HepG2 (cell line): Measurements from ENCODE around the gene TMEM238. TPM values are rescaled to one million over a fixed set of nuclear protein-coding genes. Genes with fewer than 3 reads are reported as not detected.

Experiments used
- BRCA1 ChIP-seq: sonication (generic); formaldehyde crosslinking; IDR thresholded peaks from 2 replicates; pipeline ENCODE4 v1.4.0; 2020; ENCODE audit warnings: missing genetic modification reagents
- CBX1 ChIP-seq: IDR thresholded peaks from one replicate; pipeline ENCODE4 v1.6.1; 2016; ENCODE audit warnings: antibody characterized with exemption, low read depth
- CEBPG ChIP-seq: IDR thresholded peaks from 2 replicates; pipeline ENCODE4 v1.6.1; 2016
- ELF3 ChIP-seq: IDR thresholded peaks from 2 replicates; pipeline ENCODE4 v1.6.1; 2016; ENCODE audit warnings: missing genetic modification reagents, missing compliant biosample characterization
- ETV5 ChIP-seq: IDR thresholded peaks from 2 replicates; pipeline ENCODE4 v1.6.1; 2018; ENCODE audit warnings: missing biosample characterization, missing genetic modification reagents, inconsistent platforms, borderline replicate concordance
- KDM6A ChIP-seq: IDR thresholded peaks from 2 replicates; pipeline ENCODE4 v1.6.1; 2016; ENCODE audit warnings: low read depth
- MED8 ChIP-seq: sonication (generic); formaldehyde crosslinking; IDR thresholded peaks from 2 replicates; pipeline ENCODE4 v1.8.1; 2023; ENCODE audit warnings: mild to moderate bottlenecking, missing genetic modification reagents; ENCODE audit not compliant: insufficient replicate concordance
- RELA ChIP-seq: sonication (generic); formaldehyde crosslinking; IDR thresholded peaks from 2 replicates; pipeline ENCODE4 v1.4.0; 2020; ENCODE audit warnings: missing genetic modification reagents
- SIX1 ChIP-seq: sonication (generic); formaldehyde crosslinking; IDR thresholded peaks from 2 replicates; pipeline ENCODE4 v1.4.0; 2020; ENCODE audit warnings: missing genetic modification reagents, borderline replicate concordance
- SMARCC2 ChIP-seq: fragments of 450-650 bp; IDR thresholded peaks from 2 replicates; pipeline ENCODE4 v1.6.1; 2017; ENCODE audit warnings: antibody characterized with exemption, mild to moderate bottlenecking
- ZFP36 ChIP-seq: fragments of 150-350 bp; IDR thresholded peaks from 2 replicates; pipeline ENCODE4 v1.6.1; 2018; ENCODE audit warnings: borderline replicate concordance, low read length, low read depth; ENCODE audit not compliant: partially characterized antibody
- ZFP36L1 ChIP-seq: sonication (generic); formaldehyde crosslinking; IDR thresholded peaks from 2 replicates; pipeline ENCODE4 v1.8.0; 2022; ENCODE audit warnings: mild to moderate bottlenecking, missing genetic modification reagents, moderate library complexity
- ZFP36L2 ChIP-seq: sonication (generic); formaldehyde crosslinking; IDR thresholded peaks from 2 replicates; pipeline ENCODE4 v1.4.0; 2020; ENCODE audit warnings: missing genetic modification reagents
- ZNF24 ChIP-seq: fragments of 450-650 bp; IDR thresholded peaks from 2 replicates; pipeline ENCODE4 v1.6.1; 2017; ENCODE audit warnings: antibody characterized with exemption, mild to moderate bottlenecking
- ZNF326 ChIP-seq: sonication (generic); formaldehyde crosslinking; IDR thresholded peaks from 2 replicates; pipeline ENCODE4 v1.4.0; 2020; ENCODE audit warnings: missing genetic modification reagents, borderline replicate concordance
- ZNF616 ChIP-seq: sonication (generic); formaldehyde crosslinking; IDR thresholded peaks from 2 replicates; pipeline ENCODE4 v1.5.0; 2020; ENCODE audit warnings: low read depth, mild to moderate bottlenecking, missing genetic modification reagents
- polyA plus RNA-seq, 8 experiments: library from polyadenylated mRNA; depleted of rRNA in 3 of 8; stranded (reverse) in 7 of 8; unstranded in 1 of 8; fragments of >200 nt; fragmentation: Illumina TruSeq in 4 of 8; extraction: Trizol in 4 of 8; gene quantifications; 2 replicates each; pipeline versions ENCODE4 v1.2.1 to v1.2.3, GENCODE V29; 2011 to 2016; ENCODE audit warnings: low read depth in 4 of 8, missing spikeins in 1 of 8, mixed read lengths in 1 of 8; ENCODE audit not compliant: insufficient read depth in 1 of 8
- total RNA-seq, 5 experiments: library from RNA; depleted of rRNA; stranded (reverse); fragments of >200 nt; fragmentation: Illumina TruSeq; extraction: Trizol; gene quantifications; 2 replicates each; pipeline ENCODE4 v1.2.3, GENCODE V29; 2016; ENCODE audit warnings: low read depth in 1 of 5
- TF ChIP-seq, protein P1 (sequence below): sonication (generic); formaldehyde crosslinking; IDR thresholded peaks from 2 replicates; pipeline ENCODE4 v1.8.0; 2023; ENCODE audit warnings: mild to moderate bottlenecking, missing genetic modification reagents
- TF ChIP-seq, protein P2 (sequence below): sonication (generic); formaldehyde crosslinking; IDR thresholded peaks from 2 replicates; pipeline ENCODE4 v1.5.0; 2020; ENCODE audit warnings: missing genetic modification reagents, mild to moderate bottlenecking, borderline replicate concordance
- TF ChIP-seq, protein P3 (sequence below): sonication (generic); formaldehyde crosslinking; IDR thresholded peaks from 2 replicates; pipeline ENCODE4 v1.4.0; 2020; ENCODE audit warnings: mild to moderate bottlenecking, low read depth, missing genetic modification reagents
- TF ChIP-seq, protein P4 (sequence below): sonication (generic); formaldehyde crosslinking; IDR thresholded peaks from 2 replicates; pipeline ENCODE4 v1.4.0; 2020; ENCODE audit warnings: missing genetic modification reagents
- TF ChIP-seq, protein P5 (sequence below): fragments of 450-650 bp; IDR thresholded peaks from 2 replicates; pipeline ENCODE4 v1.6.1; 2017
- TF ChIP-seq, protein P6 (sequence below): sonication (generic); formaldehyde crosslinking; IDR thresholded peaks from 2 replicates; pipeline ENCODE4 v1.5.0; 2020; ENCODE audit warnings: missing genetic modification reagents, mild to moderate bottlenecking, borderline replicate concordance

The TMEM238 gene
- total and polyA plus RNA-seq, 2 of the 13 experiments (the other 11 are each of a cell fraction or from before 2014, with no cell fraction given) = not detected

DNA sequence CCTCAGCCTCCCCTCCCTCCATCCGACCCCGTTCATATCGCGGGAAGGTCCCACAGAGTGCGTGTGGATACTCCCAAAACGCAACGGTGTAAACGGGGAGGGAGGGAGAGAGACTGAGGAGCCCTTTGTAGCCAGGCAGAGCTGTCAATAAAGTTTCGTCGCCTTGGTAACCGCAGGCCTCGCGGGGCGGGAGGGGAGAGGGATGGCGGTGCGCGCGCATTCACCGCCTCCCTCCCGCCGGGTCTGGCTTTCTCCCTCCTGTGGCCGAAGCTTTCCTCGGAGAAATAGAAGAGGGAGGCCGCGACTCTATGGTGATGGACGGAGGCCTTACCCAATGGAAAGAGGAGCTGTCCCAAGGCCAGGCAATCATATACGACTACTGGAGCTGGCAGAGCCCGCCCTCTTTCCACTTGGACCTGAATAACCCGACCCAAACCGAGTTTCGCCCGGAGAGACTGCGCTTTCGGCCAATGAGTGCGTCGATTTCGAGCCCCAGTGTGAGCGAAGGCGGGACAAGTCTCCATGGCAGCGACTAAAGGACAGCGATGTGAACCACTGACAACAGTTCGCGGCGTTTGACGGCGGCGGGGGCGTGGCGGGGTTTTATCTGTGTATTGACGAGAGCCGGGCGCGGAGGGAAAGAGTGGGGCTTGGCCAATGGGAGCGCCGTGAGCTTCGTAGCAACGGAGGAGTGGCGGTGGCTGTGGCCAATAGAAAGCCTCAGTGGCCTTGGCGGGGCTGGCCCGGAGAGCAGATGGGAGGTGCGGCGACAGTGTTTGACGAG, 44.8 kb downstream of the TMEM238 start, which contains the start of gene KMT5C (continued):
- TF ChIP-seq CEBPG (CRISPR knock-in tag) (no peak), ZNF616 (CRISPR knock-in tag) (no peak), ETV5 (CRISPR knock-in tag) (no peak), CBX1 (peak; percentile 29), ZFP36L1 (CRISPR knock-in tag) (no peak), ELF3 (CRISPR knock-in tag) (0 out of 2 replicates have a peak, but pooled peaks have one; percentile 13), ZFP36L2 (no peak), BRCA1 (CRISPR knock-in tag) (no peak), SIX1 (CRISPR knock-in tag) (no peak), ZNF326 (CRISPR knock-in tag) (no peak), ZFP36 (no peak), MED8 (no peak), KDM6A (CRISPR knock-in tag) (no peak), SMARCC2 (no peak), RELA (CRISPR knock-in tag) (no peak), ZNF24 (no peak)
- TF ChIP-seq, protein P1, sequence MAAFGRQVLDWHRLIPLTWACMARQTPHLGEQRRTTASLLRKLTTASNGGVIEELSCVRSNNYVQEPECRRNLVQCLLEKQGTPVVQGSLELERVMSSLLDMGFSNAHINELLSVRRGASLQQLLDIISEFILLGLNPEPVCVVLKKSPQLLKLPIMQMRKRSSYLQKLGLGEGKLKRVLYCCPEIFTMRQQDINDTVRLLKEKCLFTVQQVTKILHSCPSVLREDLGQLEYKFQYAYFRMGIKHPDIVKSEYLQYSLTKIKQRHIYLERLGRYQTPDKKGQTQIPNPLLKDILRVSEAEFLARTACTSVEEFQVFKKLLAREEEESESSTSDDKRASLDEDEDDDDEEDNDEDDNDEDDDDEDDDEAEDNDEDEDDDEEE = no peak
- TF ChIP-seq, protein P2, sequence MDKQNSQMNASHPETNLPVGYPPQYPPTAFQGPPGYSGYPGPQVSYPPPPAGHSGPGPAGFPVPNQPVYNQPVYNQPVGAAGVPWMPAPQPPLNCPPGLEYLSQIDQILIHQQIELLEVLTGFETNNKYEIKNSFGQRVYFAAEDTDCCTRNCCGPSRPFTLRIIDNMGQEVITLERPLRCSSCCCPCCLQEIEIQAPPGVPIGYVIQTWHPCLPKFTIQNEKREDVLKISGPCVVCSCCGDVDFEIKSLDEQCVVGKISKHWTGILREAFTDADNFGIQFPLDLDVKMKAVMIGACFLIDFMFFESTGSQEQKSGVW = no peak
- TF ChIP-seq, protein P3, sequence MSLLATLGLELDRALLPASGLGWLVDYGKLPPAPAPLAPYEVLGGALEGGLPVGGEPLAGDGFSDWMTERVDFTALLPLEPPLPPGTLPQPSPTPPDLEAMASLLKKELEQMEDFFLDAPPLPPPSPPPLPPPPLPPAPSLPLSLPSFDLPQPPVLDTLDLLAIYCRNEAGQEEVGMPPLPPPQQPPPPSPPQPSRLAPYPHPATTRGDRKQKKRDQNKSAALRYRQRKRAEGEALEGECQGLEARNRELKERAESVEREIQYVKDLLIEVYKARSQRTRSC (CRISPR knock-in tag) = no peak
- TF ChIP-seq, protein P4, sequence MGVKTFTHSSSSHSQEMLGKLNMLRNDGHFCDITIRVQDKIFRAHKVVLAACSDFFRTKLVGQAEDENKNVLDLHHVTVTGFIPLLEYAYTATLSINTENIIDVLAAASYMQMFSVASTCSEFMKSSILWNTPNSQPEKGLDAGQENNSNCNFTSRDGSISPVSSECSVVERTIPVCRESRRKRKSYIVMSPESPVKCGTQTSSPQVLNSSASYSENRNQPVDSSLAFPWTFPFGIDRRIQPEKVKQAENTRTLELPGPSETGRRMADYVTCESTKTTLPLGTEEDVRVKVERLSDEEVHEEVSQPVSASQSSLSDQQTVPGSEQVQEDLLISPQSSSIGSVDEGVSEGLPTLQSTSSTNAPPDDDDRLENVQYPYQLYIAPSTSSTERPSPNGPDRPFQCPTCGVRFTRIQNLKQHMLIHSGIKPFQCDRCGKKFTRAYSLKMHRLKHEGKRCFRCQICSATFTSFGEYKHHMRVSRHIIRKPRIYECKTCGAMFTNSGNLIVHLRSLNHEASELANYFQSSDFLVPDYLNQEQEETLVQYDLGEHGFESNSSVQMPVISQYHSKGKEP (CRISPR knock-in tag) = no peak
- TF ChIP-seq, protein P5, sequence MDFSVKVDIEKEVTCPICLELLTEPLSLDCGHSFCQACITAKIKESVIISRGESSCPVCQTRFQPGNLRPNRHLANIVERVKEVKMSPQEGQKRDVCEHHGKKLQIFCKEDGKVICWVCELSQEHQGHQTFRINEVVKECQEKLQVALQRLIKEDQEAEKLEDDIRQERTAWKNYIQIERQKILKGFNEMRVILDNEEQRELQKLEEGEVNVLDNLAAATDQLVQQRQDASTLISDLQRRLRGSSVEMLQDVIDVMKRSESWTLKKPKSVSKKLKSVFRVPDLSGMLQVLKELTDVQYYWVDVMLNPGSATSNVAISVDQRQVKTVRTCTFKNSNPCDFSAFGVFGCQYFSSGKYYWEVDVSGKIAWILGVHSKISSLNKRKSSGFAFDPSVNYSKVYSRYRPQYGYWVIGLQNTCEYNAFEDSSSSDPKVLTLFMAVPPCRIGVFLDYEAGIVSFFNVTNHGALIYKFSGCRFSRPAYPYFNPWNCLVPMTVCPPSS = no peak
- TF ChIP-seq, protein P6, sequence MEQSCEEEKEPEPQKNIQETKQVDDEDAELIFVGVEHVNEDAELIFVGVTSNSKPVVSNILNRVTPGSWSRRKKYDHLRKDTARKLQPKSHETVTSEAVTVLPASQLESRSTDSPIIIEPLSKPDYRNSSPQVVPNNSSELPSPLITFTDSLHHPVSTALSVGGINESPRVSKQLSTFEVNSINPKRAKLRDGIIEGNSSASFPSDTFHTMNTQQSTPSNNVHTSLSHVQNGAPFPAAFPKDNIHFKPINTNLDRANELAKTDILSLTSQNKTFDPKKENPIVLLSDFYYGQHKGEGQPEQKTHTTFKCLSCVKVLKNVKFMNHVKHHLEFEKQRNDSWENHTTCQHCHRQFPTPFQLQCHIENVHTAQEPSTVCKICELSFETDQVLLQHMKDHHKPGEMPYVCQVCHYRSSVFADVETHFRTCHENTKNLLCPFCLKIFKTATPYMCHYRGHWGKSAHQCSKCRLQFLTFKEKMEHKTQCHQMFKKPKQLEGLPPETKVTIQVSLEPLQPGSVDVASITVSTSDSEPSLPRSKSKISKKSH (CRISPR knock-in tag) = no peak
